Lower leg skin (tissue), 4 donors: ENCODE data around the gene PRPF38B. TPM values are rescaled to one million over a fixed set of nuclear protein-coding genes. Genes with fewer than 3 reads are reported as not detected.

ENCODE experiments used
- DNase-seq, 2 donors: peaks; one replicate each; pipeline ENCODE4 v3.0.0-alpha.2; 2019; ENCODE audit warnings: low spot score in 2 of 2
- H3K4me3 ChIP-seq: fragments of 200-600 bp; sonication (generic); 2 replicates; pipeline ENCODE4 v1.5.1; 2017; ENCODE audit warnings: mild to moderate bottlenecking, low read depth; ENCODE audit not compliant: poor library complexity, severe bottlenecking
- CTCF ChIP-seq, 3 donors: fragments of 450-650 bp; IDR thresholded peaks; one replicate each; pipeline ENCODE4 v1.5.1; 2016; ENCODE audit warnings: antibody characterized with exemption in 3 of 3, mild to moderate bottlenecking in 3 of 3, moderate library complexity in 2 of 3
- POLR2A ChIP-seq, 2 donors: fragments of 450-650 bp; IDR thresholded peaks; one replicate each; pipeline ENCODE4 v1.6.1; 2016 to 2017; ENCODE audit warnings: antibody characterized with exemption in 2 of 2, mild to moderate bottlenecking in 1 of 2, moderate library complexity in 1 of 2
- WGBS, 2 donors: methylation state at CpG; one replicate each; pipeline ENCODE4 v1.1.5; 2018; 5-methylcytosine and 5-hydroxymethylcytosine counted together
- intact Hi-C: fragments of 100-400 bp; cut with DNase I; formaldehyde crosslinking; loops from one replicate; pipeline ENCODE4 v1.15.0; 2023; ENCODE audit warnings: low total_unique reads
- total RNA-seq, 4 donors: library from RNA; depleted of rRNA; stranded (reverse); fragments of >200 nt; gene quantifications; one replicate each; pipeline ENCODE4 v1.1.0, GENCODE V29; 2016

The PRPF38B gene
- 10 to 100 TPM; 12.8 to 38.9 (median 18.4) TPM for total RNA-seq

GRCh38 chr1:108691942-108692723 is at the start of gene PRPF38B:
TSS of gene PRPF38B (plus strand) at chr1:108692310. CDS start at chr1:108692592, 282 bp downstream.
- H3K4me3 ChIP-seq = peak within 1 kb of the TSS; percentile 95
- WGBS, 2 donors = 0 to 1% methylated on average over 46 to 55 of the region's 59 CpGs
- intact Hi-C loops = no loop called here
- peak in 1 of 2 donors; percentile 91 for TF ChIP-seq POLR2A (IDR thresholded peaks at IDR 0.05)
- TF ChIP-seq CTCF (IDR thresholded peaks at IDR 0.05) = no peak
- peak; percentile 95 to 99 for DNase-seq

- 24 to 26% methylated on average over 3 of the region's 3 CpGs for WGBS, 2 donors
- no peak overlapping the region for H3K4me3 ChIP-seq
- peak in 1 of 2 donors; percentile 53 for DNase-seq
- TF ChIP-seq POLR2A (IDR thresholded peaks at IDR 0.05) (no peak), CTCF (IDR thresholded peaks at IDR 0.05) (no peak)
- intact Hi-C loops = no loop called here
These were observed 48.4 kb upstream of the PRPF38B start for GRCh38 chr1:108643492-108644335.

GRCh38 chr1:108644984-108645383 is 47.1 kb upstream of the PRPF38B start:
- TF ChIP-seq POLR2A (IDR thresholded peaks at IDR 0.05) (no peak), CTCF (IDR thresholded peaks at IDR 0.05) (no peak)
- DNase-seq = no peak
- 40 to 51% methylated on average over 7 of the region's 7 CpGs for WGBS, 2 donors
- no peak overlapping the region for H3K4me3 ChIP-seq
- intact Hi-C loops = loop anchor here (5.0 kb wide), 1 partner anchor 133 kb away; no protein-coding TSS in a partner anchor

GRCh38 chr1:108645564-108646184 is 46.4 kb upstream of the PRPF38B start:
- H3K4me3 ChIP-seq = no peak overlapping the region
- intact Hi-C loops = loop anchor here (5.0 kb wide), 1 partner anchor 133 kb away; no protein-coding TSS in a partner anchor
- TF ChIP-seq POLR2A (IDR thresholded peaks at IDR 0.05) = no peak
- no peak for TF ChIP-seq CTCF (IDR thresholded peaks at IDR 0.05)
- 77 to 81% methylated on average over 9 of the region's 9 CpGs for WGBS, 2 donors
- DNase-seq = no peak

- no peak overlapping the region for H3K4me3 ChIP-seq
- 88 to 89% methylated on average over 4 of the region's 4 CpGs for WGBS, 2 donors
- intact Hi-C loops = loop anchor here (5.0 kb wide), 1 partner anchor 134 kb away; no protein-coding TSS in a partner anchor
- no peak for TF ChIP-seq CTCF (IDR thresholded peaks at IDR 0.05)
- no peak for TF ChIP-seq POLR2A (IDR thresholded peaks at IDR 0.05)
- DNase-seq = no peak
These were observed 45.9 kb upstream of the PRPF38B start for GRCh38 chr1:108646265-108646647.
